Measurements from ENCODE around the gene MAPK10.

GRCh38 chr4:86358257-86358656 lies 1.6 kb downstream of the MAPK10 start:
- no peak for TF ChIP-seq IRF1 (CRISPR knock-in tag; IDR thresholded peaks at IDR 0.05; ENCODE audit: borderline replicate concordance)
- TF ChIP-seq RCOR1 (IDR thresholded peaks at IDR 0.05; ENCODE audit: borderline replicate concordance in 1 of 2, low read depth in 2 of 2, low read length in 2 of 2), result no peak
- no peak for TF ChIP-seq DPF2 (IDR thresholded peaks at IDR 0.05)
- TF ChIP-seq ZBTB7A (IDR thresholded peaks at IDR 0.05; ENCODE audit: borderline replicate concordance, control insufficient read depth, low read depth, low read length), result no peak
- TF ChIP-seq CTCF (IDR thresholded peaks at IDR 0.05 in 2 of 3, conservative IDR thresholded peaks at IDR 0.05 in 1 of 3; ENCODE audit: insufficient read depth in 2 of 3, low read depth in 1 of 3, low read length in 3 of 3), result no peak
- TF ChIP-seq, protein P1, sequence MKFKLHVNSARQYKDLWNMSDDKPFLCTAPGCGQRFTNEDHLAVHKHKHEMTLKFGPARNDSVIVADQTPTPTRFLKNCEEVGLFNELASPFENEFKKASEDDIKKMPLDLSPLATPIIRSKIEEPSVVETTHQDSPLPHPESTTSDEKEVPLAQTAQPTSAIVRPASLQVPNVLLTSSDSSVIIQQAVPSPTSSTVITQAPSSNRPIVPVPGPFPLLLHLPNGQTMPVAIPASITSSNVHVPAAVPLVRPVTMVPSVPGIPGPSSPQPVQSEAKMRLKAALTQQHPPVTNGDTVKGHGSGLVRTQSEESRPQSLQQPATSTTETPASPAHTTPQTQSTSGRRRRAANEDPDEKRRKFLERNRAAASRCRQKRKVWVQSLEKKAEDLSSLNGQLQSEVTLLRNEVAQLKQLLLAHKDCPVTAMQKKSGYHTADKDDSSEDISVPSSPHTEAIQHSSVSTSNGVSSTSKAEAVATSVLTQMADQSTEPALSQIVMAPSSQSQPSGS (CRISPR knock-in tag; IDR thresholded peaks at IDR 0.05), result no peak
- TF ChIP-seq SP2 (IDR thresholded peaks at IDR 0.05; ENCODE audit: extremely low read depth, low read depth, low read length, poor library complexity, severe bottlenecking), result no peak
- TF ChIP-seq MYC (IDR thresholded peaks at IDR 0.05; ENCODE audit: low read depth, low read length), result no peak
- TF ChIP-seq MYC (CRISPR knock-in tag; IDR thresholded peaks at IDR 0.05; ENCODE audit: borderline replicate concordance, low read depth), result no peak
- TF ChIP-seq KLF13 (tag; IDR thresholded peaks at IDR 0.05; ENCODE audit: borderline replicate concordance, low read depth), result no peak
- TF ChIP-seq MXI1 (IDR thresholded peaks at IDR 0.05; ENCODE audit: low read depth, low read length), result no peak
- TF ChIP-seq ZNF354B (CRISPR knock-in tag; IDR thresholded peaks at IDR 0.05), result no peak
- no peak for TF ChIP-seq POLR2A (conservative IDR thresholded peaks at IDR 0.05)
- no peak for TF ChIP-seq ZNF589 (CRISPR knock-in tag; IDR thresholded peaks at IDR 0.05; ENCODE audit: low read depth)
